Cardiac fibroblast (primary cell): Measurements from ENCODE around the gene SNTG2.

ENCODE experiments used
- DNase-seq, 2 donors: peaks; one replicate each; pipeline versions ENCODE4 v3.0.0 to v3.0.0-alpha.2; 2010; ENCODE audit warnings: low read depth in 2 of 2
- H3K4me3 ChIP-seq, 2 donors: replicated peaks in 1 of 2; 1 replicate in 1 of 2; 2 replicates in 1 of 2; pipeline ENCODE4 v1.5.1; 2011; ENCODE audit warnings: low read depth in 2 of 2, low read length in 2 of 2, mild to moderate bottlenecking in 2 of 2, moderate library complexity in 1 of 2
- TF ChIP-seq, protein P1 (sequence below): IDR thresholded peaks from one replicate; pipeline ENCODE4 v1.5.1; 2011; ENCODE audit warnings: low read depth, mild to moderate bottlenecking, low read length, inconsistent platforms

The SNTG2 gene

DNA sequence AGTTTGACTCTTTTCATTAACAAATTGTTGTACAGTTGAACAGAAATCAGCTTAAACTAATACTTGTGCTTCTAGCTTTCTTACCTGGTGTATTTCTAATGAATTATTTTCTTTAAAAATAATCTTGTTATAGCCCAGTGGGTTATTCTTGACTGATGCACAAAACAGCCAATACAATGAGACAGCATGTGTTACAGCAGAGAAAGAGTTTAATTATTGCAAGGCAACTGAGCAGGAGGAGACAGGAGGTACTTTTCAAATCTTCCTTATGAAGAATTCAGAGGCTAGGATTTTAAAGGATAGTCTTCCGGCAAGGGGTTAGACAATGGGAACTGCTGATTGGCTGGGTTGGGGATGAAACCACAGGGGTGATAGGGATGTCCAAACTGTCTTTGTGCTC, 398.1 kb downstream of the SNTG2 start:
- DNase-seq: no peak
- TF ChIP-seq, protein P1, sequence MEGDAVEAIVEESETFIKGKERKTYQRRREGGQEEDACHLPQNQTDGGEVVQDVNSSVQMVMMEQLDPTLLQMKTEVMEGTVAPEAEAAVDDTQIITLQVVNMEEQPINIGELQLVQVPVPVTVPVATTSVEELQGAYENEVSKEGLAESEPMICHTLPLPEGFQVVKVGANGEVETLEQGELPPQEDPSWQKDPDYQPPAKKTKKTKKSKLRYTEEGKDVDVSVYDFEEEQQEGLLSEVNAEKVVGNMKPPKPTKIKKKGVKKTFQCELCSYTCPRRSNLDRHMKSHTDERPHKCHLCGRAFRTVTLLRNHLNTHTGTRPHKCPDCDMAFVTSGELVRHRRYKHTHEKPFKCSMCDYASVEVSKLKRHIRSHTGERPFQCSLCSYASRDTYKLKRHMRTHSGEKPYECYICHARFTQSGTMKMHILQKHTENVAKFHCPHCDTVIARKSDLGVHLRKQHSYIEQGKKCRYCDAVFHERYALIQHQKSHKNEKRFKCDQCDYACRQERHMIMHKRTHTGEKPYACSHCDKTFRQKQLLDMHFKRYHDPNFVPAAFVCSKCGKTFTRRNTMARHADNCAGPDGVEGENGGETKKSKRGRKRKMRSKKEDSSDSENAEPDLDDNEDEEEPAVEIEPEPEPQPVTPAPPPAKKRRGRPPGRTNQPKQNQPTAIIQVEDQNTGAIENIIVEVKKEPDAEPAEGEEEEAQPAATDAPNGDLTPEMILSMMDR: no peak
- H3K4me3 ChIP-seq: no peak overlapping the region

DNA sequence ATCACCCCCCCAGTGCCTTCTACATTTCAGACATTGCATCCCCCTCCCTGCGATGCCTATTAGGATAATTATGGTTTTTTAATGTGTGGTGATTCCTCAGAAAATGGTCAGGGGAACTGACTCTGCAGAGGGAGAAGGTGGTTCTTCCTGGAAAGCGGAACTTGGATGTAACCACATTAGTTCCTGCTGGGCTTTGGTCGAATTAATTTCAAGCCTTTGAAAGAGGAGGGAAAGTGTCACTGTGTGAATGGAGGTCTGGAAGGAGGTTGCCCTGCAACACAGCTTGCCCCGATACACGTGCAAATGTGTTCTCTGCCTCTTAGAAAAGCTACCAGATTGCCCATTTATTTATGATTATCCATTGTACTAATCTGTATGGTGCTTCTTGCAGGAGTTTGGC, 399.5 kb downstream of the SNTG2 start:
- H3K4me3 ChIP-seq: no peak overlapping the region
- TF ChIP-seq, protein P1: no peak
- no peak for DNase-seq

DNA sequence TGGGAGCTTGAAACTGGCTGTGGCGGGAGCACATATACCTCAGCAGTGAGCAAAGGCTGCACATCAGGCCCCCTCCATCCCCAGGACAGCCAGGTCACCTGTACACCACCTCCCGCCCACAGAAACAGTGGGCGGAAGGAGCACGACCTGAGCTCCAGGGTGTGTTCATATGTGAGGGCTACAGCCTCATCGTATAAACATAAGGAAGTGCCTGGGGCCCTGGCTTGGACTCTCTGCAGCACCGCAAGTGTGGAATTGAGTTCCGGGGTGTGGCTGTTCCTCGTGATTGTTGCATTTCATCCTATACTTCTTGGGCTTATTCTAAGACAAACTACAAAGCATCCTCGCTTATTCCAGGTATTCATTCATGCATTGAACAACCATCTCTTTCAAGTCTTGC, 402.5 kb downstream of the SNTG2 start:
- TF ChIP-seq, protein P1: no peak
- no peak overlapping the region for H3K4me3 ChIP-seq
- no peak for DNase-seq

DNA sequence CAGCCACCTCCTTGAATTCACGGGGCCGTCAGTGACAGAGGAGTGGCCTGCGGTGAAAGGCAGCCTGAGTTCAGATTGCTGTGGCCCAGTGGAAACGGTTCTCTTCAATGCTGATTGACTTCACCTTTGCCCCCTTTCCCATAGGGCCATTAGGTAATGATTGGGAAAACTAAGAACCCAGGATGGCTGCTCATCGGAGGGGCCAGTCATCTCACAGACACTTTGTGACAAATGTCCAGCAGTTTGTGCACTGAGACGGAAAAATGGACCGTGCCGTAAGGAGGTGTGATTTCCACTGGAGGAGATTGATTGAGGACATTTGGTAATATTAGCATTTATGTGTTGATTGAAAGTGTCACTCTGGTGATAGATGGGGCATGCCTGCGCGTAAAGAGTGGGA, 402.9 kb downstream of the SNTG2 start:
- no peak for DNase-seq
- no peak overlapping the region for H3K4me3 ChIP-seq
- TF ChIP-seq, protein P1: no peak

DNA sequence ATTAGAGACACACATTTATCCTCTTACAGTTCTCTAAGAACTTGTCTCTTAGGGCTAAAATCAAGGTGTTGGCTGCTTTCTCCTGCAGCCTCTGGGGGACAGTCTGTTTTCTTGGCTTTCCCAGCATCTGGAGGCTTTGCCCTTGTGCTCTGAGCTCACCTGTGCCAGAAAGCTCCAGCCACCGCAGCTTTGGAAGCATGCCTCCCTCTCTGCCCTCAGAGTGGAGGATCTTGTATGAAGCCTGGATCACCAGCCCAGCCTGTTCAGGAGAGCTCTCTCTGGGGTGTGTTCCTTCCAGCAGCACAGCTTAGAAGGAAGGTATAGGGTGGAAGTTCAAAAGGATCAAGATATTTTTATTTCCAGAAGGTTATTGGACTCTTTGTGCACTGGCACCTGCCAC, 409.5 kb downstream of the SNTG2 start:
- TF ChIP-seq, protein P1: no peak
- H3K4me3 ChIP-seq: no peak overlapping the region
- no peak for DNase-seq

DNA sequence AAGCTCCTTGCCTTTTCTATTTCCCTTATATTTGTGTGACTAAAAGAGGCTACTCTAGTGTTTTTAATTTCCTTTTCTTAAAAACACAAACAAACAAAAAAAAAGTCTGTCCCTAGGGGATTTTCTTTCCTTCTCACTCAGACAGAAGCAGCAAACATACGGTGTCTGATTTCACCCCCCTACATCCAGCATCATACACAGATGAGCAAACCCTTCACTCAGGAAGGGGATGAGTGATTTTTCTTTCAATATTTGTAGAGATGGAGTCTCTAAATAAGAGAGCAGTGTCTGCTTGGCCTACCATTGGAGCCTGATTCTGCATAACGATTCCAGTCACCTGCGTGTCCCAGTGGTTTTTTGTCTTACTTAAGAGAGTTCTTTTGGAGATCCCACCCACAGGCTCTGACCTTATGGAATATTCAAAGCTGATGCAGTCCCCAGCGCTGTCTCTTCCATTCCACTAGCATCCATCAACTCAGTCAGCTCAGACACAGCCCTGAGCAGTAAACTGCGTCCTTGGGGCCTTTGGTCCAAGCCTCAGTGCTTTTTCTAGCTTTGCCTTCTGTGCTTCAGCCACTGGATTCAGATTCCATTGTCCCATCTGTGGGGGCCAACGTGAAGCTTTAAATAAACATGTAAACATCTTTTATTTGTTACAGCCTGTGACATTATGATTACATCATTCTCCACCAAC, 410.1 kb downstream of the SNTG2 start:
- TF ChIP-seq, protein P1: no peak
- no peak for DNase-seq
- no peak overlapping the region for H3K4me3 ChIP-seq

DNA sequence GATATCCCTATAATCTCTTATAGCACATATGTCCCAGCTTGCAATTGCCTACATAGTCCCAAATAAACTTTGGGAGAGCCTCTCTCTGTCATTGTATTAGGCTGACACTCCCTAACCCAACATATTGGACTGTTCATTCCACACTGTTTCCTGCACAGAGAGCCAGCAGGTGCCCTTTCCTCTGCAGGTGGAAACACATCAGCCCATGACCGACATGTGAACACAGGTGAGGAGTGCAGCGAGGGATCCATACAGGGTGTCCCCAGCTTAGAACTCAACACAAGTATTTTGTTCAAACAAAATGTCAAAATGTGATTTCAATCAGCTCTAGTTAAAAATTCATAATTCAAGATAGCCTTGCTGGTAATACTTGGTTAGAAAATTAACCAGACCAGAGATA, 412.7 kb downstream of the SNTG2 start:
- no peak for DNase-seq
- no peak overlapping the region for H3K4me3 ChIP-seq
- TF ChIP-seq, protein P1: no peak
